Stimulated activated memory B cell treated with anti-CD40 and anti-IgM and Interleukin-4, amounts not matched to agents 10 μg/mL and 1 μg/mL and 100 μg/mL, for 72 hours (primary cell): ENCODE results near the gene OR51A7.
"Not testable (repeated sequence)": the region's sequence is repeated elsewhere in the genome, so short reads cannot be mapped to it uniquely, and the experiment has no call there.

Experiments
- ATAC-seq: fragments of 150-1000 bp; cut with Tn5 transposase; 2 replicates; pipeline ENCODE4 v1.10.0; 2021
- H3K27ac Mint-ChIP-seq: one replicate; pipeline ENCODE4 v1.8.0; 2022; ENCODE audit warnings: mild to moderate bottlenecking, mixed read lengths
- H3K27me3 Mint-ChIP-seq: one replicate; pipeline ENCODE4 v1.8.0; 2022; ENCODE audit warnings: mixed read lengths
- H3K36me3 Mint-ChIP-seq: one replicate; pipeline ENCODE4 v1.8.0; 2022; ENCODE audit warnings: mixed read lengths
- H3K4me1 Mint-ChIP-seq: one replicate; pipeline ENCODE4 v1.8.0; 2022; ENCODE audit warnings: mixed read lengths
- H3K4me3 Mint-ChIP-seq: one replicate; pipeline ENCODE4 v1.8.0; 2022; ENCODE audit warnings: mild to moderate bottlenecking, moderate library complexity, mixed read lengths
- H3K9me3 Mint-ChIP-seq: one replicate; pipeline ENCODE4 v1.8.0; 2022; ENCODE audit warnings: mixed read lengths

OR51A7 gene

GRCh38 chr11:4921796-4922195, 18.2 kb downstream of the OR51A7 start:
- Mint-ChIP-seq H3K4me3 (no peak overlapping the region), H3K4me1 (no peaks in the 10 kb centered on the region), H3K9me3 (no peaks in the 10 kb centered on the region), H3K27me3 (no peaks in the 10 kb centered on the region), H3K27ac (no peak overlapping the region), H3K36me3 (no peaks in the 10 kb centered on the region)
- no peak for ATAC-seq

- ATAC-seq, result no peak
- Mint-ChIP-seq H3K4me1 (no peaks in the 10 kb centered on the region), H3K36me3 (no peaks in the 10 kb centered on the region), H3K4me3 (no peak overlapping the region), H3K9me3 (no peaks in the 10 kb centered on the region), H3K27me3 (no peaks in the 10 kb centered on the region), H3K27ac (no peak overlapping the region)
Measured at GRCh38 chr11:4922304-4922703, 18.7 kb downstream of the OR51A7 start.

GRCh38 chr11:4924239-4924638, 20.7 kb downstream of the OR51A7 start, which contains the start of gene OR51G1:
TSS of gene OR51G1 (minus strand) at chr11:4924339. CDS start at chr11:4924339, 0 bp downstream.
- H3K27ac Mint-ChIP-seq, result no peak within 1 kb of the TSS
- H3K9me3 Mint-ChIP-seq, result no peaks in the 10 kb centered on the region
- H3K36me3 Mint-ChIP-seq, result no peaks in the 10 kb centered on the region
- H3K4me1 Mint-ChIP-seq, result no peaks in the 10 kb centered on the region
- no peaks in the 10 kb centered on the region for H3K27me3 Mint-ChIP-seq
- ATAC-seq, result no peak
- no peak within 1 kb of the TSS for H3K4me3 Mint-ChIP-seq

- Mint-ChIP-seq H3K27me3 (no peaks in the 10 kb centered on the region), H3K9me3 (no peaks in the 10 kb centered on the region), H3K4me1 (no peaks in the 10 kb centered on the region), H3K4me3 (no peak overlapping the region), H3K27ac (no peak overlapping the region), H3K36me3 (no peaks in the 10 kb centered on the region)
- no peak for ATAC-seq
Measured at GRCh38 chr11:4926608-4927007, 23.0 kb downstream of the OR51A7 start.

GRCh38 chr11:4932751-4933150, 29.2 kb downstream of the OR51A7 start:
- no peak overlapping the region for H3K27ac Mint-ChIP-seq
- H3K27me3 Mint-ChIP-seq, result no peaks in the 10 kb centered on the region
- no peak for ATAC-seq
- no peaks in the 10 kb centered on the region for H3K4me1 Mint-ChIP-seq
- H3K9me3 Mint-ChIP-seq, result no peaks in the 10 kb centered on the region
- H3K36me3 Mint-ChIP-seq, result no peaks in the 10 kb centered on the region
- no peak overlapping the region for H3K4me3 Mint-ChIP-seq

- no peaks in the 10 kb centered on the region for H3K27me3 Mint-ChIP-seq
- H3K4me1 Mint-ChIP-seq, result no peaks in the 10 kb centered on the region
- H3K4me3 Mint-ChIP-seq, result no peak overlapping the region
- no peak overlapping the region for H3K27ac Mint-ChIP-seq
- H3K9me3 Mint-ChIP-seq, result no peaks in the 10 kb centered on the region
- no peak for ATAC-seq
- H3K36me3 Mint-ChIP-seq, result no peaks in the 10 kb centered on the region
Measured at GRCh38 chr11:4936745-4937144, 33.2 kb downstream of the OR51A7 start.

- ATAC-seq, result no peak
- no peaks in the 10 kb centered on the region for H3K36me3 Mint-ChIP-seq
- no peaks in the 10 kb centered on the region for H3K27me3 Mint-ChIP-seq
Measured at GRCh38 chr11:4947505-4947904, 43.9 kb downstream of the OR51A7 start, which contains the start of gene OR51A4. TSS of gene OR51A4 (minus strand) at chr11:4947605. CDS start at chr11:4947100, 505 bp downstream.

GRCh38 chr11:4955613-4956012, 52.0 kb downstream of the OR51A7 start, which contains the start of gene OR51A2:
TSS of gene OR51A2 (minus strand) at chr11:4955713. CDS start at chr11:4955713, 0 bp downstream.
- not testable (repeated sequence) for H3K9me3 Mint-ChIP-seq, H3K27ac Mint-ChIP-seq, H3K27me3 Mint-ChIP-seq, ATAC-seq, H3K36me3 Mint-ChIP-seq, H3K4me1 Mint-ChIP-seq, H3K4me3 Mint-ChIP-seq

More at GRCh38 chr11:4947505-4947904, 43.9 kb downstream of the OR51A7 start, which contains the start of gene OR51A4:
- H3K27ac Mint-ChIP-seq, result no peak within 1 kb of the TSS
- no peaks in the 10 kb centered on the region for H3K9me3 Mint-ChIP-seq
- H3K4me3 Mint-ChIP-seq, result no peak within 1 kb of the TSS
- no peaks in the 10 kb centered on the region for H3K4me1 Mint-ChIP-seq

GRCh38 chr11:4957396-4957795, 53.8 kb downstream of the OR51A7 start:
- Mint-ChIP-seq H3K4me1 (no peaks in the 10 kb centered on the region), H3K27me3 (peaks cover 9% of the 10 kb centered on the region), H3K36me3 (no peaks in the 10 kb centered on the region), H3K9me3 (peaks cover 3% of the 10 kb centered on the region), H3K4me3 (no peak overlapping the region), H3K27ac (no peak overlapping the region)
- ATAC-seq, result no peak
